H9 (cell line): ENCODE measurements around the gene CYP27B1. TPM values are rescaled to one million over a fixed set of nuclear protein-coding genes. Genes with fewer than 3 reads are reported as not detected.

Experiments
- DNase-seq: peaks from one replicate; pipeline ENCODE4 v3.0.0-alpha.2; 2017
- H2AFZ ChIP-seq: one replicate; pipeline ENCODE4 v1.6.1; 2013; ENCODE audit warnings: mild to moderate bottlenecking, low read length, control low read depth, moderate library complexity
- H2AK5ac ChIP-seq: 2 replicates; pipeline ENCODE4 v1.6.1; 2013; ENCODE audit warnings: low read length, control low read depth, mixed read lengths; ENCODE audit not compliant: insufficient read length
- H2BK120ac ChIP-seq: one replicate; pipeline ENCODE4 v1.6.1; 2013; ENCODE audit warnings: low read depth, mild to moderate bottlenecking, low read length, control low read depth, inconsistent platforms; ENCODE audit not compliant: poor library complexity, severe bottlenecking
- H2BK12ac ChIP-seq: 2 replicates; pipeline ENCODE4 v1.6.1; 2013; ENCODE audit warnings: low read length, control low read depth, mixed read lengths, low read depth; ENCODE audit not compliant: insufficient read length
- H2BK15ac ChIP-seq: 2 replicates; pipeline ENCODE4 v1.6.1; 2013; ENCODE audit warnings: low read depth, low read length, control low read depth
- H2BK20ac ChIP-seq: one replicate; pipeline ENCODE4 v1.6.1; 2013; ENCODE audit warnings: low read depth, mild to moderate bottlenecking, low read length, control low read depth, inconsistent platforms; ENCODE audit not compliant: poor library complexity, severe bottlenecking
- H2BK5ac ChIP-seq: 2 replicates; pipeline ENCODE4 v1.6.1; 2013; ENCODE audit warnings: low read length, control low read depth, mixed read lengths; ENCODE audit not compliant: insufficient read length
- H3K14ac ChIP-seq: 2 replicates; pipeline ENCODE4 v1.6.1; 2013; ENCODE audit warnings: low read length, control low read depth; ENCODE audit not compliant: insufficient read depth
- H3K18ac ChIP-seq: 2 replicates; pipeline ENCODE4 v1.6.1; 2013; ENCODE audit warnings: low read depth, mild to moderate bottlenecking, mixed read lengths, low read length, control low read depth; ENCODE audit not compliant: insufficient read length
- H3K23ac ChIP-seq: 2 replicates; pipeline ENCODE4 v1.6.1; 2013; ENCODE audit warnings: low read length, control low read depth, mixed read lengths, low read depth; ENCODE audit not compliant: insufficient read length
- H3K23me2 ChIP-seq: 2 replicates; pipeline ENCODE4 v1.6.1; 2013; ENCODE audit warnings: low read depth, mild to moderate bottlenecking, mixed read lengths, low read length, control low read depth; ENCODE audit not compliant: insufficient read length, poor library complexity, severe bottlenecking
- H3K27ac ChIP-seq: 2 replicates; pipeline ENCODE4 v1.5.1; 2013; ENCODE audit warnings: low read length, control low read depth, mixed read lengths, low read depth; ENCODE audit not compliant: insufficient read length
- H3K27me3 ChIP-seq: 2 replicates; pipeline ENCODE4 v1.6.1; 2013; ENCODE audit warnings: low read length, control low read depth, inconsistent platforms; ENCODE audit not compliant: insufficient read depth
- H3K4ac ChIP-seq: 2 replicates; pipeline ENCODE4 v1.6.1; 2013; ENCODE audit warnings: low read depth, mild to moderate bottlenecking, control low read depth, inconsistent platforms, low read length, moderate library complexity
- H3K4me1 ChIP-seq: 2 replicates; pipeline ENCODE4 v1.6.1; 2013; ENCODE audit warnings: low read length, control low read depth, inconsistent platforms; ENCODE audit not compliant: insufficient read depth
- H3K4me2 ChIP-seq: 2 replicates; pipeline ENCODE4 v1.6.1; 2013; ENCODE audit warnings: low read length, control low read depth, mixed read lengths; ENCODE audit not compliant: insufficient read length, insufficient read depth
- H3K56ac ChIP-seq: 2 replicates; pipeline ENCODE4 v1.6.1; 2013; ENCODE audit warnings: low read depth, mild to moderate bottlenecking, mixed read lengths, low read length, control low read depth; ENCODE audit not compliant: insufficient read length
- H3K79me1 ChIP-seq: 2 replicates; pipeline ENCODE4 v1.6.1; 2013; ENCODE audit warnings: low read depth, mild to moderate bottlenecking, moderate library complexity, low read length, control low read depth, inconsistent platforms; ENCODE audit not compliant: insufficient read depth, poor library complexity, severe bottlenecking
- H3K79me2 ChIP-seq: 2 replicates; pipeline ENCODE4 v1.6.1; 2013; ENCODE audit warnings: low read length, control low read depth, inconsistent platforms; ENCODE audit not compliant: insufficient read depth
- H3K9ac ChIP-seq: 2 replicates; pipeline ENCODE4 v1.6.1; 2013; ENCODE audit warnings: low read length, control low read depth, mixed read lengths; ENCODE audit not compliant: insufficient read length; ENCODE audit errors: extremely low read depth
- H3K9me3 ChIP-seq: one replicate; pipeline ENCODE4 v1.6.1; 2013; ENCODE audit warnings: low read depth, low read length, inconsistent platforms; ENCODE audit not compliant: control insufficient read depth
- H3T11ph ChIP-seq: one replicate; pipeline ENCODE4 v1.6.1; 2013; ENCODE audit warnings: mild to moderate bottlenecking, low read length, control low read depth, inconsistent platforms
- H4K20me1 ChIP-seq: one replicate; pipeline ENCODE4 v1.6.1; 2013; ENCODE audit not compliant: control insufficient read depth, insufficient read length, insufficient read depth
- H4K5ac ChIP-seq: 2 replicates; pipeline ENCODE4 v1.6.1; 2013; ENCODE audit warnings: low read depth, mild to moderate bottlenecking, mixed read lengths, low read length, control low read depth; ENCODE audit not compliant: insufficient read length
- H4K8ac ChIP-seq: replicated peaks from 2 replicates; pipeline ENCODE4 v1.6.1; 2013; ENCODE audit warnings: low read length, control low read depth, mixed read lengths, low read depth; ENCODE audit not compliant: insufficient read length
- H4K91ac ChIP-seq: 2 replicates; pipeline ENCODE4 v1.6.1; 2013; ENCODE audit warnings: low read depth, mild to moderate bottlenecking, moderate library complexity, mixed read lengths, low read length, control low read depth; ENCODE audit not compliant: insufficient read length
- H3K27ac Mint-ChIP-seq, 3 experiments: 2 replicates in 2 of 3; 3 replicates in 1 of 3; pipeline ENCODE4 v1.8.0; 2020 to 2021; ENCODE audit warnings: mixed read lengths in 3 of 3, mild to moderate bottlenecking in 1 of 3, moderate library complexity in 1 of 3
- H3K27me3 Mint-ChIP-seq: 2 replicates; pipeline ENCODE4 v1.8.0; 2021; ENCODE audit warnings: low read depth, mild to moderate bottlenecking, moderate library complexity, mixed read lengths
- H3K36me3 Mint-ChIP-seq, 3 experiments: 2 replicates in 2 of 3; 3 replicates in 1 of 3; pipeline ENCODE4 v1.8.0; 2020 to 2021; ENCODE audit warnings: low read depth in 3 of 3, mixed read lengths in 3 of 3; ENCODE audit not compliant: insufficient read depth in 1 of 3
- H3K4me1 Mint-ChIP-seq, 2 experiments: 2 replicates each; pipeline ENCODE4 v1.8.0; 2020; ENCODE audit warnings: mixed read lengths in 2 of 2
- H3K4me3 Mint-ChIP-seq, 2 experiments: 2 replicates in 1 of 2; 3 replicates in 1 of 2; pipeline ENCODE4 v1.8.0; 2020 to 2021; ENCODE audit warnings: mild to moderate bottlenecking in 2 of 2, mixed read lengths in 2 of 2, moderate library complexity in 1 of 2
- H3K9me3 Mint-ChIP-seq, 2 experiments: 2 replicates in 1 of 2; 3 replicates in 1 of 2; pipeline ENCODE4 v1.8.0; 2020; ENCODE audit warnings: mild to moderate bottlenecking in 2 of 2, mixed read lengths in 2 of 2, moderate library complexity in 1 of 2
- CTCF ChIP-seq: fragments of 200-600 bp; sonication (generic); conservative IDR thresholded peaks from 3 replicates; pipeline ENCODE4 v1.8.0; 2021; ENCODE audit warnings: antibody characterized with exemption, mild to moderate bottlenecking
- WGBS: extraction: QIAGEN DNeasy Blood & Tissue Kit; methylation state at CpG from one replicate; pipeline ENCODE4 v1.1.7; 2013; ENCODE audit warnings: missing lambda C conversion rate, low lambda C conversion rate, mixed read lengths; ENCODE audit not compliant: insufficient read length; ENCODE audit errors: extremely low coverage; 5-methylcytosine and 5-hydroxymethylcytosine counted together
- total RNA-seq: library from RNA; stranded (reverse); gene quantifications from 2 replicates; pipeline ENCODE4 v1.2.1, GENCODE V29; 2021

The CYP27B1 gene
- total RNA-seq, 1 experiment from 2014 or later: 6.1 TPM

- no peak overlapping the region for H2AFZ ChIP-seq
- H3K79me2 ChIP-seq: no peaks in the 10 kb centered on the region
- Mint-ChIP-seq H3K4me1 (peaks cover 24 to 37% of the 10 kb centered on the region in 2 experiments), H3K4me3 (peak overlapping the region; percentile 59 to 84), H3K27me3 (peaks cover 96% of the 10 kb centered on the region), H3K27ac (no peak overlapping the region), H3K9me3 (no peaks in the 10 kb centered on the region; a peak in 1 of 5 replicates), H3K36me3 (no peaks in the 10 kb centered on the region; a peak in 1 of 7 replicates)
- H4K5ac ChIP-seq: no peak overlapping the region
- H3K27me3 ChIP-seq: peaks cover 48% of the 10 kb centered on the region
- no peak overlapping the region for H3K27ac ChIP-seq
- no peaks in the 10 kb centered on the region for H3K4me1 ChIP-seq
- H2AK5ac ChIP-seq: no peak overlapping the region
- H3K23me2 ChIP-seq: peaks cover 16% of the 10 kb centered on the region
- no peak overlapping the region for H3K4ac ChIP-seq
- H2BK5ac ChIP-seq: no peak overlapping the region
- peak; percentile 53 for DNase-seq
- H2BK15ac ChIP-seq: no peak overlapping the region
- H2BK12ac ChIP-seq: no peak overlapping the region
- no peak overlapping the region for H4K8ac ChIP-seq
- H4K20me1 ChIP-seq: peaks cover 2% of the 10 kb centered on the region
- H4K91ac ChIP-seq: no peak overlapping the region
- H3K18ac ChIP-seq: no peak overlapping the region
- H2BK120ac ChIP-seq: no peak overlapping the region
- H3K23ac ChIP-seq: no peak overlapping the region
- no peak for TF ChIP-seq CTCF
- H3K9me3 ChIP-seq: no peaks in the 10 kb centered on the region
- H3K79me1 ChIP-seq: no peaks in the 10 kb centered on the region
- no peak overlapping the region for H2BK20ac ChIP-seq
- H3K56ac ChIP-seq: no peak overlapping the region
- no peak overlapping the region for H3K9ac ChIP-seq
- WGBS: no CpG with 5 or more reads among the region's 8 CpGs
- no peak overlapping the region for H3T11ph ChIP-seq
- peak overlapping the region; percentile 49 for H3K4me2 ChIP-seq
- H3K14ac ChIP-seq: no peak overlapping the region
These were observed 31.6 kb downstream of the CYP27B1 start for GRCh38 chr12:57735198-57735855.
